ENCODE measurements around the gene RRP8. TPM values are rescaled to one million over a fixed set of nuclear protein-coding genes. Genes with fewer than 3 reads are reported as not detected.

Gene RRP8
- total RNA-seq (10 to 100 TPM; 20.7 to 23.2 (median 21.7) TPM), polyA plus RNA-seq (10 to 100 TPM; 10.2 to 15.8 (median 12.3) TPM)

GRCh38 chr11:6603287-6604080 is at the start of gene RRP8, which contains the start of gene ILK:
RRP8 (minus strand) TSS chr11:6603616; CDS start chr11:6603502, 114 bp downstream.
ILK (plus strand) TSS chr11:6603774; CDS start chr11:6604272, 498 bp downstream.
- 0% methylated on average over 72 of the region's 72 CpGs for WGBS, 2 donors
- intact Hi-C loops (cut with DNase I), result loop anchor here (5.0 kb wide), 2 partner anchors 79 to 121 kb away; partner anchors contain the start of genes ARFIP2, MRPL17 and TIMM10B

GRCh38 chr11:6653097-6653496 is 49.7 kb upstream of the RRP8 start:
- no peak for TF ChIP-seq EP300 (IDR thresholded peaks at IDR 0.05)
- no peak for TF ChIP-seq POLR2AphosphoS5 (IDR thresholded peaks at IDR 0.05)
- no peak for TF ChIP-seq CTCF (IDR thresholded peaks at IDR 0.05)
- TF ChIP-seq POLR2A (IDR thresholded peaks at IDR 0.05), result no peak
- DNase-seq, result no peak
- Histone ChIP-seq H3K4me3 (no peak overlapping the region), H3K27ac (peak overlapping the region in 2 of 4 donors; percentile 81 to 91), H3K9me3 (no peaks in the 10 kb centered on the region), H3K4me1 (peaks cover 0 to 53% (median 37%) of the 10 kb centered on the region in 4 donors), H3K27me3 (no peaks in the 10 kb centered on the region), H3K36me3 (no peaks in the 10 kb centered on the region)
- intact Hi-C loops (cut with DNase I), result no loop called here
- WGBS, 2 donors, result 87 to 90% methylated on average over 1 of the region's 1 CpG

More at GRCh38 chr11:6603287-6604080, at the start of gene RRP8, which contains the start of gene ILK:
- Histone ChIP-seq H3K36me3 (peaks cover 20 to 41% (median 31%) of the 10 kb centered on the region in 4 donors), H3K27ac (peak within 1 kb of the TSS; percentile 98 to 99 (median 98)), H3K4me3 (peak within 1 kb of the TSS; percentile 76 to 95 (median 84)), H3K4me1 (peaks cover 0 to 81% (median 63%) of the 10 kb centered on the region in 4 donors), H3K27me3 (no peaks in the 10 kb centered on the region), H3K9me3 (no peaks in the 10 kb centered on the region)
- peak; percentile 96 for DNase-seq
- TF ChIP-seq EP300 (IDR thresholded peaks at IDR 0.05), result no peak
- TF ChIP-seq POLR2A (IDR thresholded peaks at IDR 0.05), result peak; percentile 73 to 86
- TF ChIP-seq CTCF (IDR thresholded peaks at IDR 0.05), result no peak
- TF ChIP-seq POLR2AphosphoS5 (IDR thresholded peaks at IDR 0.05), result peak; percentile 87 to 96 (median 94)

- no peaks in the 10 kb centered on the region for H3K36me3 ChIP-seq
- WGBS, 2 donors, result 61 to 68% methylated on average over 3 of the region's 3 CpGs
- peaks cover 0 to 63% (median 46%) of the 10 kb centered on the region in 4 donors for H3K4me1 ChIP-seq
- no peaks in the 10 kb centered on the region for H3K9me3 ChIP-seq
- H3K27ac ChIP-seq, result peak overlapping the region in 2 of 4 donors; percentile 81 to 91
- H3K4me3 ChIP-seq, result no peak overlapping the region
- no peaks in the 10 kb centered on the region for H3K27me3 ChIP-seq
- no peak for DNase-seq
- intact Hi-C loops (cut with DNase I), result no loop called here
- TF ChIP-seq POLR2AphosphoS5 (IDR thresholded peaks at IDR 0.05) (no peak), EP300 (IDR thresholded peaks at IDR 0.05) (no peak), POLR2A (IDR thresholded peaks at IDR 0.05) (no peak), CTCF (IDR thresholded peaks at IDR 0.05) (no peak)
These were observed 48.8 kb upstream of the RRP8 start for GRCh38 chr11:6652182-6652581.

GRCh38 chr11:6650980-6651379 is 47.6 kb upstream of the RRP8 start:
- Histone ChIP-seq H3K27ac (peak overlapping the region in 1 of 4 donors; percentile 73), H3K4me3 (no peak overlapping the region), H3K9me3 (no peaks in the 10 kb centered on the region), H3K27me3 (no peaks in the 10 kb centered on the region), H3K36me3 (no peaks in the 10 kb centered on the region), H3K4me1 (peaks cover 0 to 67% (median 50%) of the 10 kb centered on the region in 4 donors)
- intact Hi-C loops (cut with DNase I), result no loop called here
- no peak for DNase-seq
- WGBS, 2 donors, result 60 to 79% methylated on average over 6 of the region's 6 CpGs
- TF ChIP-seq CTCF (IDR thresholded peaks at IDR 0.05) (no peak), EP300 (IDR thresholded peaks at IDR 0.05) (no peak), POLR2AphosphoS5 (IDR thresholded peaks at IDR 0.05) (no peak), POLR2A (IDR thresholded peaks at IDR 0.05) (no peak)

Measured in sigmoid colon (tissue), 7 donors.